GM12801 (cell line): ENCODE results near the gene DCLK3.

ENCODE experiments used
- TF ChIP-seq, protein P1 (sequence below): IDR thresholded peaks from one replicate; pipeline ENCODE4 v1.5.1; 2011; ENCODE audit warnings: control low read depth; ENCODE audit not compliant: insufficient read length; ENCODE audit errors: extremely low read depth

Gene DCLK3

DNA sequence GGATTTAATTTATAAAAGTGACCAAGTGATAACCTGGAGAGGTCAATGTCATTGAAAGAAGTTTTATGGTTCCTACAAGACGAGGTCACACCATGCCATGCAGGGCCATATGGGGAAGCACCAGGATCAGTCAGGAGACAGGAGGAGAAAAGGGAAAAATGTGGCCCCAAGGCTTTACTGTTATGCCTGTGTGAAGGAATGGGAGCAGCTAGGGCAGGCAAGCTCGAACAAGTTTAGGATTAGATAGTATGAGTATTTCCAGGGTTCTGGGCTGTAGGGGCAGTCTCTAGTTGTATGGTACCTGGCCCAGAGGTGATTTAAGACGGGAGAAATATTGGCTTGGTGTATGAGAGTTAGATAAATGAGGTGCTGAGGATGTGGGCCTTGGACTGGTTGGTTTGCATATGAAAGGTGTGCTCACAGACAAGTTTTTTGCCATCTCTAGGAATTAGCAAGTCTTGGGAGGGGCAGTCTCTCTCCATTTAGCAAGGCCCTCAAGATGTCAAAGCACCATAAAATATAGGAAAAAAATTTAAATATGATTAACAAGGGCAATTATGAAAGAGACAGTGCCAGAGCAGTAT, 36.3 kb upstream of the DCLK3 start:
- TF ChIP-seq, protein P1, sequence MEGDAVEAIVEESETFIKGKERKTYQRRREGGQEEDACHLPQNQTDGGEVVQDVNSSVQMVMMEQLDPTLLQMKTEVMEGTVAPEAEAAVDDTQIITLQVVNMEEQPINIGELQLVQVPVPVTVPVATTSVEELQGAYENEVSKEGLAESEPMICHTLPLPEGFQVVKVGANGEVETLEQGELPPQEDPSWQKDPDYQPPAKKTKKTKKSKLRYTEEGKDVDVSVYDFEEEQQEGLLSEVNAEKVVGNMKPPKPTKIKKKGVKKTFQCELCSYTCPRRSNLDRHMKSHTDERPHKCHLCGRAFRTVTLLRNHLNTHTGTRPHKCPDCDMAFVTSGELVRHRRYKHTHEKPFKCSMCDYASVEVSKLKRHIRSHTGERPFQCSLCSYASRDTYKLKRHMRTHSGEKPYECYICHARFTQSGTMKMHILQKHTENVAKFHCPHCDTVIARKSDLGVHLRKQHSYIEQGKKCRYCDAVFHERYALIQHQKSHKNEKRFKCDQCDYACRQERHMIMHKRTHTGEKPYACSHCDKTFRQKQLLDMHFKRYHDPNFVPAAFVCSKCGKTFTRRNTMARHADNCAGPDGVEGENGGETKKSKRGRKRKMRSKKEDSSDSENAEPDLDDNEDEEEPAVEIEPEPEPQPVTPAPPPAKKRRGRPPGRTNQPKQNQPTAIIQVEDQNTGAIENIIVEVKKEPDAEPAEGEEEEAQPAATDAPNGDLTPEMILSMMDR, result no peak

DNA sequence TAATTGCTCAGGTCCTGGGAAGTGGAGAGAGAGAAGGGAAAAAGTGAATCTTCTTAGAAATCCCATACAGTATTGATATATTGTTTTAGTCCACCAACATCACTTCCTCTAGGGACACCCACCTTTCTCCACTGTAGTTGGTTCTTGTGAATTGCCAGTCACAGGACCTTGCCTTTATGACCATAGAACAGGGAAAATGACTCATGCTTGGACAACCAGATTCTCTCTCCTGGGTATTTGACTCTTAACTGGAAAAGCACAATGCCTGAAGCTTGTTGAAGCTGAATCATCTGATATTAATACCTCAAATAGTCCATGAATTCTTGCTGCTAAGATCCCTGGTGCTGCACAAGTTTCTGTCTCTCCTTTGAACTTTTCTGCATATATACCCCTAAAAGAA, 32.5 kb upstream of the DCLK3 start:
- TF ChIP-seq, protein P1, result no peak

DNA sequence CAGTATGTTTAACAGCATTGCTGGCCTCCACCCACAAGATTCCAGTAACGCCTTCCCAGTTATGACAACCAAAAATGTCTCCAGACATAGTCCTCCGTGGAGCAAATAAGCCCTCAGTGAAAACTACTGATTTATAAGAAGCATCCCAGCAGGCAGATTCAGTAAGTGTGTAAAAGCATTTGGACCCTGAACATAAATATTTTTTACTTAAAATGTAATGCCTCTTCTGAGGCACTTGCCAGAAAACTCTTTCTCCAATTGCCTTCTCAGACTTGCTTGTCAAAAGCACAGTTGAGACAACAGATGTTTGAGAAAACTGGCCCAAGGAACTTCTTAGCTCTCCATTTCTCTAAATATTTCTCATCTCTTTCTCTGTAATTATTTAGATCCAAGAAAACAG, 31.8 kb upstream of the DCLK3 start:
- TF ChIP-seq, protein P1, result no peak

DNA sequence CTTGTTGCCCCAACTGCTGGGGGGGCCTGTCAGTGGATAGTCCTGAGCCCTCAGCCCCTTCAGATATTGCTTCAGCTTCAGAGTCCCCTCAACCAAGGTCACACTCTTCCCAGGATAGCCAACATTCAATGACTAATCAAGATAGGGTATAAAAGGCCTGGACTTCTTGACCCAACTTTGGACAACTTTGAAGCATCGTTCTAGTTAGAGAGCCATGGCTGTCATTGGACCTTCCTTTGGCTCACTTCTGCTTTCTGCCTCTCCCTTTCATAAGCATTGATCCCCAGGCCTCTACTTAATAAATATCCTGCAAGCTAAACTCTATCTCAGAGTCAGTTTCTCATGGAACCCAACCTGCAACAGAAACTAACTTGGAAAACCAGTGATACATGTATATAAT, 31.3 kb upstream of the DCLK3 start:
- TF ChIP-seq, protein P1, result no peak

DNA sequence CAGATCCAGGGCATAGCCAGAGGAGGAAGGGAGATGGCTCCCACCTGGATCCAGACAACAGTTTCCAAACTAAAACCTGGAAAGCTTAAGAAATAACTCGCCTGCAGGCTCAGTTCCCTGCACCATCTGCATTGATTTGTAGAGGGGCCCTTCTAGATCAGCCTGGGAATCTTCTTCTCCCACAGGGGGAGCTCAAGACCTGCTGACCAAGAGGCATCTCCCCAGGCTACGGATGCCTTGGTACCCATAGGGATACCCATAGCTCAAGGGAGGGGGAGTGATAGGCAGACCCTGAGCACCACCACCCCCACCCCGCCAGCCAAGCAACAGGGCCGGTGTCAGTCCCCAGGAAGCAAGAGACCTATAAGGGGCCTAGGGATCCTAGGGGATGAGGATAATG, 28.0 kb upstream of the DCLK3 start:
- TF ChIP-seq, protein P1, result no peak

DNA sequence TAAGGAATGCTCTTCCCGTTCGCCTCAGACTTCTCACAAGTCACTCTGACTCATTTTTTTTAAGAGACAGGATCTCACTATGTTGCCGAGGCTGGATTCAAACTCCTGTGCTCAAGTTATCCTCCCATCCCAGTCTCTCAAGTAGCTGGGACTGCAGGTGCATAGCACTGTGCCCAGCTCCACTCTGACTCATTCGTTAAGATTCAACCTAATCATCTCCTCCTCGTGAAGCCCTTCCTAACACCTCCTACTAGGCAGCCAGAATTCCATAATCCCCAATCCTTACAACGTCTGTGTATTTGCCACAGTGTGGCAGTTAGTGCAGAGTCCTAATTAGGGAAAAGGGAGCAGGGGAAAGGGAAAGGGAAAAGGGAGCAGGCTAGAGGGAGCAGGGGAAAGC, 26.4 kb upstream of the DCLK3 start:
- TF ChIP-seq, protein P1, result no peak

DNA sequence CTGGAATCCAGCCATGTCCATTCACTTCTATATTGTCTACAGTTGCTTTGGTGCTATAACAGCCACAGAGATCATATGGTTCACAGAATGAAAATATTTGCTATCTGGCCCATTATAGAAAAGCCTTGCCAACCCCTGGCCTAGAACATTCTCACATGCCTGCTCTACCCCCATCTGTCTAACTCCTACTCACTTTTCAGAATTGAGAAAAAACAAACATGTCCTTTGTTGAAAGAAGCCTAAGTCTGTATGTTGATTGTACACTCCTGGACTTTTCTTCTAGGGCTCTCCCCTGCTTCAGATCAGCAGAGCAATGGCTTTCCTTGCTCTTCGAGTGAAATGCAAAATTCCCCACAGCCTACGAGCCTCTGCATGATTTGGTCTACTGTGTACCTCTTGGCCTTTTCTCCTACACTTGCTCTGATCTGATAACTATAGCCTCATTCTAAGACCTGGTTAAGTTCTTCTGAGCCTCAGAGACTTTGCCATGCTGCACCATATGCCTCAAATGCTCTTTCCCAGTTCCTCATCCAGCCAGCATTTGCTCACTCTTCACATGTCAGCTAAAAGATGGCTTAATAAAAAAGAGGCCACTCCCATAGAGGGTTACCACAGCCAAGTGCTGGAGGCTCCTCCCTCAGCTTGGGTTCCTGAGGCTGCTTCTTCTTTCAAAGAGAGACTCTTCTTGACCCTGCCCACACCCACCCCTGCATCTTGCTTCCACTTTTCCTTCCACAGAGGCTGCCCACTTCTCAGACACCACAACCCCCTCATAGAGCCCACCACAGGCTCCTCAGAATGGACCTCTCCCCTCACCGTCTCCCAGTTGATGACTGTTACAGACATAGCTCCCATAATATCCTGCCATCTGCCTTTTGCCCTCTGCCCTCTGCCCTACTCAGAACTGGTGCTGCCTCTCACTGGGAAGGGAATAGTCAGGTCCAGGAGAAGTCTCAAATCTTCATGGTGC, 22.9 kb upstream of the DCLK3 start:
- TF ChIP-seq, protein P1, result no peak
